IMR-90 (cell line): ENCODE results near the gene PRSS50. TPM values are rescaled to one million over a fixed set of nuclear protein-coding genes. Genes with fewer than 3 reads are reported as not detected.

ENCODE experiments used
- ATAC-seq: fragments of 200-7000 bp; cut with Tn5 transposase; 2 replicates; pipeline ENCODE4 v1.9.1; 2020; ENCODE audit warnings: low read depth, mild to moderate bottlenecking, moderate library complexity
- BruUV-seq: library from RNA; stranded (reverse); fragments of 400-500 nt; replicated peaks from 2 replicates; lab custom pipeline; 2021; lab: Mats Ljungman, UMichigan
- CTCF ChIA-PET: fragments of 300-600 bp; formaldehyde crosslinking; extraction: SDS; loops from one replicate; lab custom pipeline; 2021; ENCODE audit warnings: antibody characterized with exemption; lab: Yijun Ruan, JAX
- POLR2A ChIA-PET: fragments of 300-600 bp; sonication (Branson Sonifier 250); formaldehyde crosslinking; loops from one replicate; lab custom pipeline; 2022; ENCODE audit warnings: antibody characterized with exemption; ENCODE audit not compliant: unreplicated experiment; lab: Charles Lee
- DNase-seq: peaks from one replicate; pipeline ENCODE4 v3.0.0; 2013
- H2AFZ ChIP-seq: replicated peaks from 2 replicates; pipeline ENCODE3; 2013; ENCODE audit warnings: low read length, mild to moderate bottlenecking; ENCODE audit not compliant: poor library complexity
- H2AK5ac ChIP-seq: 2 replicates; pipeline ENCODE4 v1.6.1; 2013; ENCODE audit warnings: low read depth, low read length, inconsistent platforms
- H2AK9ac ChIP-seq: replicated peaks from 2 replicates; pipeline ENCODE3; 2013; ENCODE audit warnings: mild to moderate bottlenecking, low read depth, low read length, moderate library complexity; ENCODE audit not compliant: poor library complexity
- H2BK120ac ChIP-seq: 2 replicates; pipeline ENCODE4 v1.6.1; 2013; ENCODE audit warnings: low read depth, low read length, inconsistent platforms
- H2BK15ac ChIP-seq: 3 replicates; pipeline ENCODE4 v1.6.1; 2013; ENCODE audit warnings: low read depth, low read length, inconsistent platforms
- H2BK20ac ChIP-seq: 2 replicates; pipeline ENCODE4 v1.6.1; 2013; ENCODE audit warnings: low read depth, mild to moderate bottlenecking, inconsistent platforms, low read length, moderate library complexity
- H2BK5ac ChIP-seq: 2 replicates; pipeline ENCODE4 v1.6.1; 2013; ENCODE audit warnings: mild to moderate bottlenecking, low read depth, low read length, inconsistent platforms; ENCODE audit not compliant: poor library complexity, severe bottlenecking
- H3K14ac ChIP-seq: replicated peaks from 2 replicates; pipeline ENCODE4 v1.6.1; 2013; ENCODE audit warnings: low read depth, low read length, inconsistent platforms
- H3K18ac ChIP-seq: 2 replicates; pipeline ENCODE4 v1.6.1; 2013; ENCODE audit warnings: low read depth, low read length, control low read depth
- H3K23ac ChIP-seq: 2 replicates; pipeline ENCODE4 v1.6.1; 2013; ENCODE audit warnings: low read depth, low read length, inconsistent platforms
- H3K27ac ChIP-seq: 2 replicates; pipeline ENCODE4 v1.5.1; 2013; ENCODE audit warnings: mild to moderate bottlenecking, control low read depth, low read length; ENCODE audit not compliant: insufficient read depth
- H3K27me3 ChIP-seq: 2 replicates; pipeline ENCODE4 v1.6.1; 2013; ENCODE audit warnings: low read length; ENCODE audit not compliant: control insufficient read depth, insufficient read depth
- H3K36me3 ChIP-seq: 2 replicates; pipeline ENCODE4 v1.6.1; 2013; ENCODE audit warnings: low read length, mixed read lengths; ENCODE audit not compliant: control insufficient read depth, insufficient read depth
- H3K4ac ChIP-seq: 2 replicates; pipeline ENCODE4 v1.6.1; 2013; ENCODE audit warnings: low read depth, low read length, inconsistent platforms
- H3K4me1 ChIP-seq: 2 replicates; pipeline ENCODE4 v1.6.1; 2013; ENCODE audit warnings: low read length, mixed read lengths; ENCODE audit not compliant: control insufficient read depth, insufficient read depth
- H3K4me2 ChIP-seq: 2 replicates; pipeline ENCODE4 v1.6.1; 2013; ENCODE audit warnings: low read depth, mild to moderate bottlenecking, control low read depth, low read length, moderate library complexity
- H3K4me3 ChIP-seq: 2 replicates; pipeline ENCODE4 v1.5.1; 2013; ENCODE audit warnings: low read depth, mild to moderate bottlenecking, control low read depth, low read length, moderate library complexity; ENCODE audit not compliant: insufficient read depth
- H3K56ac ChIP-seq: 2 replicates; pipeline ENCODE4 v1.6.1; 2013; ENCODE audit warnings: low read length, inconsistent platforms; ENCODE audit not compliant: insufficient read depth; ENCODE audit errors: extremely low read depth
- H3K79me1 ChIP-seq, 2 experiments: 2 replicates each; pipeline ENCODE4 v1.6.1; 2013; ENCODE audit warnings: low read length in 2 of 2, inconsistent platforms in 1 of 2, low read depth in 1 of 2
- H3K9ac ChIP-seq: 2 replicates; pipeline ENCODE4 v1.6.1; 2013; ENCODE audit warnings: low read depth, low read length, control low read depth
- H3K9me1 ChIP-seq: 2 replicates; pipeline ENCODE4 v1.6.1; 2013; ENCODE audit warnings: low read length, inconsistent platforms; ENCODE audit not compliant: insufficient read depth
- H3K9me3 ChIP-seq: 2 replicates; pipeline ENCODE4 v1.6.1; 2013; ENCODE audit warnings: low read length; ENCODE audit not compliant: control insufficient read depth, insufficient read depth
- H4K20me1 ChIP-seq: 2 replicates; pipeline ENCODE4 v1.6.1; 2013; ENCODE audit warnings: low read length, inconsistent platforms; ENCODE audit not compliant: insufficient read depth
- H4K5ac ChIP-seq: 2 replicates; pipeline ENCODE4 v1.6.1; 2013; ENCODE audit warnings: mild to moderate bottlenecking, low read depth, low read length, control low read depth
- H4K8ac ChIP-seq, 2 experiments: 2 replicates each; pipeline ENCODE4 v1.6.1; 2013; ENCODE audit warnings: low read depth in 2 of 2, low read length in 2 of 2, control low read depth in 1 of 2, inconsistent platforms in 1 of 2
- H4K91ac ChIP-seq: 2 replicates; pipeline ENCODE4 v1.6.1; 2013; ENCODE audit warnings: low read depth, low read length, inconsistent platforms; ENCODE audit not compliant: insufficient read depth
- BHLHE40 ChIP-seq: fragments of 150-350 bp; IDR thresholded peaks from 2 replicates; pipeline ENCODE4 v1.6.1; 2016; ENCODE audit warnings: mild to moderate bottlenecking, low read depth, low read length
- CEBPB ChIP-seq: IDR thresholded peaks from 2 replicates; pipeline ENCODE4 v1.6.1; 2012; ENCODE audit warnings: low read depth, low read length, improper control_type of control experiment
- CHD1 ChIP-seq: IDR thresholded peaks from 2 replicates; pipeline ENCODE4 v1.6.1; 2012; ENCODE audit warnings: low read depth, low read length, improper control_type of control experiment
- CTCF ChIP-seq: conservative IDR thresholded peaks from 2 replicates; pipeline ENCODE4 v1.5.1; 2012; ENCODE audit warnings: mild to moderate bottlenecking, low read depth, low read length, improper control_type of control experiment
- ELK1 ChIP-seq: fragments of 150-350 bp; IDR thresholded peaks from 2 replicates; pipeline ENCODE4 v1.6.1; 2016; ENCODE audit warnings: low read depth, mild to moderate bottlenecking, low read length, moderate library complexity, borderline replicate concordance
- FOS ChIP-seq: fragments of 150-350 bp; IDR thresholded peaks from 2 replicates; pipeline ENCODE4 v1.6.1; 2016; ENCODE audit warnings: low read depth, low read length
- MAFK ChIP-seq: IDR thresholded peaks from 2 replicates; pipeline ENCODE4 v1.6.1; 2012; ENCODE audit warnings: low read depth, low read length, improper control_type of control experiment
- MAZ ChIP-seq: IDR thresholded peaks from 2 replicates; pipeline ENCODE4 v1.6.1; 2012; ENCODE audit warnings: low read depth, mild to moderate bottlenecking, low read length, improper control_type of control experiment, moderate library complexity, borderline replicate concordance
- MXI1 ChIP-seq: IDR thresholded peaks from 2 replicates; pipeline ENCODE4 v1.6.1; 2012; ENCODE audit warnings: low read depth, mild to moderate bottlenecking, low read length, moderate library complexity, borderline replicate concordance
- NFE2L2 ChIP-seq: fragments of 150-350 bp; IDR thresholded peaks from 2 replicates; pipeline ENCODE4 v1.6.1; 2016; ENCODE audit warnings: low read depth, mild to moderate bottlenecking, low read length
- POLR2A ChIP-seq: IDR thresholded peaks from 2 replicates; pipeline ENCODE4 v1.6.1; 2012; ENCODE audit warnings: mild to moderate bottlenecking, low read depth, low read length
- RAD21 ChIP-seq: IDR thresholded peaks from 2 replicates; pipeline ENCODE4 v1.6.1; 2012; ENCODE audit warnings: low read length, improper control_type of control experiment
- RCOR1 ChIP-seq: IDR thresholded peaks from 2 replicates; pipeline ENCODE4 v1.6.1; 2012; ENCODE audit warnings: mild to moderate bottlenecking, low read length, improper control_type of control experiment; ENCODE audit not compliant: insufficient replicate concordance
- RFX5 ChIP-seq: IDR thresholded peaks from 2 replicates; pipeline ENCODE4 v1.8.0; 2012; ENCODE audit warnings: low read depth, mild to moderate bottlenecking, low read length, moderate library complexity
- SMC3 ChIP-seq: fragments of 150-350 bp; IDR thresholded peaks from 2 replicates; pipeline ENCODE4 v1.6.1; 2016; ENCODE audit warnings: low read depth, mild to moderate bottlenecking, antibody characterized with exemption, low read length, moderate library complexity
- USF2 ChIP-seq: fragments of 150-350 bp; IDR thresholded peaks from 2 replicates; pipeline ENCODE4 v1.6.1; 2017; ENCODE audit warnings: mild to moderate bottlenecking, antibody characterized with exemption, low read length, low read depth
- WGBS, 2 experiments: methylation state at CpG; one replicate each; pipeline versions ENCODE4 v1.1.5 to v1.1.7; 2013; ENCODE audit warnings: missing lambda C conversion rate in 2 of 2; ENCODE audit not compliant: insufficient read length in 1 of 2; ENCODE audit errors: extremely low coverage in 2 of 2; 5-methylcytosine and 5-hydroxymethylcytosine counted together
- dilution Hi-C: fragments of 300-500 bp; cut with HindIII; formaldehyde crosslinking; loops from one replicate; pipeline ENCODE4 v1.14.3; 2018; ENCODE audit warnings: low sequenced_read_pairs; ENCODE audit not compliant: unreplicated experiment
- in situ Hi-C: fragments of 300-500 bp; cut with MboI; formaldehyde crosslinking; loops from 3 replicates; pipeline ENCODE4 v1.14.3; 2019; ENCODE audit warnings: low sequenced_read_pairs, inconsistent platforms, mixed read lengths
- intact Hi-C: fragments of 100-400 bp; cut with micrococcal nuclease; formaldehyde crosslinking; loops from 2 replicates; pipeline ENCODE4 v1.10.0; 2022
- polyA plus RNA-seq, 3 experiments: library from polyadenylated mRNA; depleted of rRNA; stranded (reverse); fragments of >200 nt; gene quantifications; 2 replicates each; pipeline ENCODE4 v1.2.3, GENCODE V29; 2012; ENCODE audit warnings: low replicate concordance in 1 of 3
- total RNA-seq: library from RNA; depleted of rRNA; stranded (reverse); fragments of >200 nt; gene quantifications from 2 replicates; pipeline ENCODE4 v1.2.3, GENCODE V29; 2012

PRSS50 gene
- total and polyA plus RNA-seq, 2 of the 4 experiments (the other 2 are of a cell fraction) = not detected

- Histone ChIP-seq H3K4ac (no peak overlapping the region), H2BK15ac (no peak overlapping the region), H2AFZ (no peak overlapping the region), H4K20me1 (no peaks in the 10 kb centered on the region), H3K4me2 (no peak overlapping the region), H3K9me1 (no peaks in the 10 kb centered on the region; the same call in 1 of the 2 replicates), H3K23ac (no peak overlapping the region), H3K79me1 (no peaks in the 10 kb centered on the region), H4K8ac (no peak overlapping the region), H3K18ac (no peak overlapping the region), H3K14ac (no peak overlapping the region), H3K9me3 (no peaks in the 10 kb centered on the region), H3K4me3 (no peak overlapping the region), H2AK5ac (no peak overlapping the region), H4K5ac (no peak overlapping the region), H2AK9ac (no peak overlapping the region), H3K27me3 (peaks cover 3% of the 10 kb centered on the region; the same call in 1 of the 2 replicates), H2BK5ac (no peak overlapping the region), H3K4me1 (peaks cover 20% of the 10 kb centered on the region), H3K36me3 (no peaks in the 10 kb centered on the region), H2BK20ac (0 out of 2 replicates have a peak overlapping the region, but pooled peaks have one; percentile 4), H4K91ac (no peak overlapping the region), H3K56ac (no peak overlapping the region), H3K27ac (no peak overlapping the region), H3K9ac (no peak overlapping the region), H2BK120ac (no peak overlapping the region)
- intact Hi-C loops = no loop called here
- dilution Hi-C loops = no loop called here
- ChIA-PET POLR2A (no interaction called here), CTCF (interaction anchor here (0.5 kb wide), 1 partner anchor 221 kb away, joined by 3 read pairs; no protein-coding TSS in a partner anchor)
- TF ChIP-seq USF2 = no peak
- no peak for TF ChIP-seq SMC3
- no peak for TF ChIP-seq CTCF
- no peak for TF ChIP-seq POLR2A
- TF ChIP-seq CHD1 = no peak
- no peak for TF ChIP-seq MAZ
- no peak for TF ChIP-seq BHLHE40
- no peak for TF ChIP-seq NFE2L2
- TF ChIP-seq FOS = no peak
- no peak for TF ChIP-seq RFX5
- no peak for TF ChIP-seq MXI1
- TF ChIP-seq CEBPB = no peak
- no peak for TF ChIP-seq ELK1
- no peak for TF ChIP-seq RCOR1
- TF ChIP-seq MAFK = no peak
- no peak for TF ChIP-seq RAD21
- DNase-seq (no peak), ATAC-seq (no peak)
- WGBS, 2 experiments = 90% methylated on average over 3 of the region's 9 CpGs; no CpG with 5 or more reads in 1 of the 2 experiments
- BruUV-seq = no TSS peak
- in situ Hi-C loops = no loop called here
These were observed 51.8 kb downstream of the PRSS50 start for GRCh38 chr3:46665763-46666452.
